Small intestine (tissue), 7 donors: ENCODE measurements around the gene TMEM238L. TPM values are rescaled to one million over a fixed set of nuclear protein-coding genes. Genes with fewer than 3 reads are reported as not detected.

Experiments used
- DNase-seq, 2 donors: peaks; one replicate each; pipeline versions ENCODE4 v3.0.0 to v3.0.0-alpha.2; 2013
- FAIRE-seq: peaks from 2 replicates; lab custom pipeline; 2012; peaks lifted over from hg19 to GRCh38; lab: Jason Lieb, UNC
- H3K27ac ChIP-seq, 3 donors: one replicate each; pipeline ENCODE4 v1.5.1; 2013; ENCODE audit warnings: low read length in 2 of 3, mild to moderate bottlenecking in 2 of 3, control low read depth in 1 of 3, inconsistent platforms in 1 of 3, low read depth in 1 of 3, moderate library complexity in 1 of 3
- H3K27me3 ChIP-seq, 3 donors: one replicate each; pipeline ENCODE4 v1.6.1; 2013; ENCODE audit warnings: low read length in 3 of 3, inconsistent platforms in 1 of 3; ENCODE audit not compliant: control insufficient read depth in 3 of 3, insufficient read depth in 3 of 3
- H3K36me3 ChIP-seq, 3 donors: one replicate each; pipeline ENCODE4 v1.6.1; 2013; ENCODE audit warnings: low read length in 3 of 3, inconsistent platforms in 1 of 3, low read depth in 1 of 3, mild to moderate bottlenecking in 1 of 3, moderate library complexity in 1 of 3; ENCODE audit not compliant: control insufficient read depth in 3 of 3, insufficient read depth in 2 of 3
- H3K4me1 ChIP-seq, 3 donors: one replicate each; pipeline ENCODE4 v1.6.1; 2013; ENCODE audit warnings: low read length in 2 of 3, inconsistent platforms in 1 of 3, low read depth in 1 of 3, mild to moderate bottlenecking in 1 of 3, moderate library complexity in 1 of 3; ENCODE audit not compliant: control insufficient read depth in 3 of 3, insufficient read depth in 2 of 3
- H3K4me3 ChIP-seq, 3 donors: one replicate each; pipeline ENCODE4 v1.5.1; 2013; ENCODE audit warnings: low read length in 3 of 3, control low read depth in 1 of 3, inconsistent platforms in 1 of 3, low read depth in 1 of 3, mild to moderate bottlenecking in 1 of 3, moderate library complexity in 1 of 3
- H3K9me3 ChIP-seq, 2 donors: one replicate each; pipeline ENCODE4 v1.6.1; 2013; ENCODE audit warnings: low read depth in 1 of 2, low read length in 1 of 2; ENCODE audit not compliant: control insufficient read depth in 2 of 2, insufficient read depth in 1 of 2
- WGBS, 3 donors: extraction: QIAGEN DNeasy Blood & Tissue Kit; methylation state at CpG; one replicate each; pipeline ENCODE4 v1.1.7; 2013; 5-methylcytosine and 5-hydroxymethylcytosine counted together
- polyA plus RNA-seq, 4 donors: library from polyadenylated mRNA; stranded (reverse) in 3 of 4; unstranded in 1 of 4; fragments of 200-250 nt in 3 of 4; fragments of 120-200 nt in 1 of 4; gene quantifications; one replicate each; pipeline versions ENCODE4 v1.2.1 to v1.2.3, GENCODE V29; 2013
- donor health status: healthy with polysubstance abuse.
- donor health status: control.
- donor health status: control.
- donor health status: Bipolar disorder and iron deficiency.
- donor health status: healthy.

The TMEM238L gene
- polyA plus RNA-seq, 4 donors = 6.0 to 26.8 (median 20.6) TPM

- FAIRE-seq = no peak
Observed at GRCh38 chr17:10803350-10803749, 549 bp downstream of the TMEM238L start.

GRCh38 chr17:10802496-10803284 lies 1.2 kb downstream of the TMEM238L start:
- FAIRE-seq = no peak
- peak overlapping the region; percentile 12 to 54 (median 49) for H3K4me3 ChIP-seq

More at GRCh38 chr17:10803350-10803749, 549 bp downstream of the TMEM238L start:
- Histone ChIP-seq H3K9me3 (no peaks in the 10 kb centered on the region), H3K27ac (peak overlapping the region; percentile 56 to 97 (median 96)), H3K4me1 (peaks cover 0 to 53% (median 2%) of the 10 kb centered on the region in 3 donors), H3K4me3 (peak overlapping the region; percentile 12 to 54 (median 49)), H3K36me3 (peaks cover 0 to 4% (median 0%) of the 10 kb centered on the region in 3 donors), H3K27me3 (no peaks in the 10 kb centered on the region)
- 23 to 66% (median 37%) methylated on average over 7 of the region's 7 CpGs for WGBS, 3 donors
- no peak for DNase-seq

DNA sequence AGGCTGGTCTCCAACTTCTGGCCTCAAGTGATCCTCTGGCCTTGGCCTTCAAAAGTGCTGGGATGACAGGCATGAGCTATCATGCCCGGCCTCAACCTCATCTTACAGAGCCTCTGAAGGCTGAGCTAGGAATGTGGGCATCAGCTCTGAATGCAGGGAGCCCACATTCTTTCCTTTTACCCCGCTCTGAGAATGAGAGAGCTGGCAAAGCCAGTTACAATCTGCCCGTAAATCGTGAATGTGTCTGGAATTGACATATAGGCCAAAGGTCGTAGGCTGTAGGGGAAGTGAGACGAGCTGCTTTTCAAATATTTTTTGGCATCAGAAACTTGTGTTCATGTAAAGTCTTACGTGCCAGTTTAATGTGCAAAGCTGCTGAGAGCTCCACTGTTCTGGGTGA lies 4.5 kb downstream of the TMEM238L start:
- DNase-seq (peak; percentile 61 to 80), FAIRE-seq (no peak)
- H3K27me3 ChIP-seq = no peaks in the 10 kb centered on the region
- H3K4me1 ChIP-seq = peaks cover 0 to 71% (median 2%) of the 10 kb centered on the region in 3 donors
- no peak overlapping the region for H3K4me3 ChIP-seq
- H3K36me3 ChIP-seq = peaks cover 0 to 12% (median 2%) of the 10 kb centered on the region in 3 donors
- no peaks in the 10 kb centered on the region for H3K9me3 ChIP-seq
- 15 to 44% (median 29%) methylated on average over 7 of the region's 7 CpGs for WGBS, 3 donors
- peak overlapping the region; percentile 94 to 98 (median 96) for H3K27ac ChIP-seq

More at GRCh38 chr17:10802496-10803284, 1.2 kb downstream of the TMEM238L start:
- Histone ChIP-seq H3K9me3 (no peaks in the 10 kb centered on the region), H3K4me1 (peaks cover 0 to 58% (median 2%) of the 10 kb centered on the region in 3 donors), H3K27ac (peak overlapping the region; percentile 56 to 97 (median 96)), H3K36me3 (peaks cover 0 to 3% (median 0%) of the 10 kb centered on the region in 3 donors), H3K27me3 (no peaks in the 10 kb centered on the region)
- peak; percentile 76 to 81 for DNase-seq
- 14 to 66% (median 37%) methylated on average over 14 of the region's 14 CpGs for WGBS, 3 donors

DNA sequence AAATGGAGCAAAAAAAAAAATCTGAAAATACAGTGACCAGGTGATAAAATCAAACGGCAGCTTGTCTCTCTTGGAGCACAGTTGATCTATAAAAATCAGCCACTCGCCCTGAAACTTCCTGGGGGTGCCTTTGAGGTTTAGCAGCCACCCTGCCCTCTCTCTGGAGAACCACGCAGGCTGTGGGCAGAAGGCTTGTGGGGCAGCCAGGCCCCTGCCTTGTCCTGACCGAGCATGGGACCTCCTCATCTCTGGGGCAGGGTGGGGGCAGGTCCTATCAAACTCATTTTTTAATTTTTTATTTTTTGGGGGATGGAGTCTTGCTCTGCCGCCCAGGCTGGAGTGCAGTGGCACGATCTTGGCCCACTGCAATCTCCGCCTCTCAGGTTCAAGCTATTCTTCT lies 5.0 kb downstream of the TMEM238L start:
- no peaks in the 10 kb centered on the region for H3K27me3 ChIP-seq
- WGBS, 3 donors = 27 to 63% (median 31%) methylated on average over 7 of the region's 7 CpGs
- no peak overlapping the region for H3K4me3 ChIP-seq
- peaks cover 0 to 71% (median 2%) of the 10 kb centered on the region in 3 donors for H3K4me1 ChIP-seq
- FAIRE-seq = no peak
- DNase-seq = no peak
- peak overlapping the region; percentile 94 to 98 (median 96) for H3K27ac ChIP-seq
- H3K9me3 ChIP-seq = no peaks in the 10 kb centered on the region
- H3K36me3 ChIP-seq = peaks cover 0 to 12% (median 2%) of the 10 kb centered on the region in 3 donors

GRCh38 chr17:10798332-10798749 lies 5.6 kb downstream of the TMEM238L start:
- no peaks in the 10 kb centered on the region for H3K9me3 ChIP-seq
- FAIRE-seq = no peak
- 6 to 28% (median 8%) methylated on average over 3 of the region's 3 CpGs for WGBS, 3 donors
- H3K36me3 ChIP-seq = peaks cover 0 to 12% (median 6%) of the 10 kb centered on the region in 3 donors
- H3K4me3 ChIP-seq = peak overlapping the region in 1 of 3 donors; percentile 16
- H3K27me3 ChIP-seq = no peaks in the 10 kb centered on the region
- peak overlapping the region; percentile 94 to 98 (median 96) for H3K27ac ChIP-seq
- peaks cover 0 to 72% (median 2%) of the 10 kb centered on the region in 3 donors for H3K4me1 ChIP-seq
- peak; percentile 74 to 88 for DNase-seq

DNA sequence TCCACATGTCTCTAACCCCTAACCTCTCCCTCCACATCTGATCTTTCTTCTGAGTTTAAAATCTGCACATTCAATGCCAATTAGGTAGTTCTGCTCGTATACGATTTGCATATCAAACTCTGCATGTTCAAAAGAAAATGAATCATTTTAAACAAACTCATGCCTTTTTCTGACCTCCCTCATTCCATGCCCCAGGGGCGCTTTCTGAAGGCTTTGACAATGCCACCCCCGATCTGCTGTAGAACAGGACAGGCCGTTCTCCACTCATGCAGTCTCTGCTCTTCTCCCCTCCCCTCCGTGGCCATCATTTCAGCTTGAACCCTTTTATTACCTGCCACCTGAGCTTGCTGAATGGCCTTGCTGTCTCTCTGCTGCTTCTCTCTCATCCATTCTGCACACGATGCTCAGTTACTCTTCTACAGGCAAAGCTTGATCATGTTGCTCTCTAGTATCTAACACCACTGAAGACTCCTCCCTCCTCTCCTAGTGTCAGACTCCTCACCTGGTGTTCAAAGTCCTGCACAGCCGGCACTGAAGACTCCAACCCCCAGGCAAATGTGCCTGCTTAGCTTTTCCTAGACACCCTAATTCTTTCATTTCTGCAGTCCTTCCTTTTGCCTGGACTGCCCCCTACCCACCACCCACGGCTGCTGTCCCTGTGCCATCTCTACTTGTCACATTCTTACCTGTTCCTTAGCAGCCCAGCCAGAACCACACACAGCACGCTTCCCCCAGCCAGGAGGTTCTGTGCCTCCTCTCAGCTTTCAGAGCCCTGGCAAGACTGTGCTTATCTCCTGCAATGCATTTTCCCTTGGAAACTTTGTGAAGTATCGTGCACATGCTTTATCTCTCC lies 6.2 kb downstream of the TMEM238L start:
- Histone ChIP-seq H3K4me3 (peak overlapping the region in 1 of 3 donors; percentile 16), H3K9me3 (no peaks in the 10 kb centered on the region), H3K4me1 (peaks cover 0 to 71% (median 2%) of the 10 kb centered on the region in 3 donors), H3K27me3 (no peaks in the 10 kb centered on the region), H3K36me3 (peaks cover 0 to 12% (median 6%) of the 10 kb centered on the region in 3 donors), H3K27ac (peak overlapping the region; percentile 94 to 98 (median 96))
- DNase-seq (peak; percentile 90 to 93), FAIRE-seq (no peak)
- 19 to 51% (median 34%) methylated on average over 11 of the region's 11 CpGs for WGBS, 3 donors

DNA sequence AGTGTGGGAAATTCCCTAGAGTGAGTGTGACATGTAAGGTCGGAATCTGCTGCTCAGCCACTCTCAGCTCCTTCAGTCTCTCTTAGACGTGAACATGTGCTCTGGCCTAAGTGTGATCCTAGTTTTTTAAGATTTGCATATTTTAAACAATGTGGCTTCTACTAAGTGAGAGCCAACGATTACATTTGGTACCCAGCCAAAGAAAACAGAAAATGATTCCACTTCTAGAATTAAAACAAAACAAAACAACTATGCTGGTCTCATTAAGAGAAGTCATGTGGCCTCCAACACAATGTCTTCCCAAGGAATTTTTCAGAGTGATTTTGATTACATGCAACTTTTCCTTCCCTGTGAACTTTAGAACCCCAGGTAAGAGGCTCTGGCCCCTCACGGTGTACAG lies 10.1 kb downstream of the TMEM238L start:
- Histone ChIP-seq H3K4me1 (peaks cover 0 to 69% (median 3%) of the 10 kb centered on the region in 3 donors), H3K27me3 (no peaks in the 10 kb centered on the region), H3K9me3 (no peaks in the 10 kb centered on the region), H3K27ac (peak overlapping the region in 1 of 3 donors; percentile 77), H3K36me3 (peaks cover 0 to 16% (median 6%) of the 10 kb centered on the region in 3 donors), H3K4me3 (no peak overlapping the region)
- 30 to 52% (median 48%) methylated on average over 4 of the region's 4 CpGs for WGBS, 3 donors
- DNase-seq (peak in 1 of 2 donors; percentile 66), FAIRE-seq (no peak)

GRCh38 chr17:10793256-10793655 lies 10.6 kb downstream of the TMEM238L start:
- Histone ChIP-seq H3K27ac (peak overlapping the region in 1 of 3 donors; percentile 77), H3K36me3 (peaks cover 0 to 16% (median 6%) of the 10 kb centered on the region in 3 donors), H3K4me1 (peaks cover 0 to 65% (median 2%) of the 10 kb centered on the region in 3 donors), H3K9me3 (no peaks in the 10 kb centered on the region), H3K27me3 (no peaks in the 10 kb centered on the region), H3K4me3 (no peak overlapping the region)
- 83 to 95% (median 89%) methylated on average over 7 of the region's 7 CpGs for WGBS, 3 donors
- FAIRE-seq (no peak), DNase-seq (no peak)
